SU-DHL-6 (cell line): Measurements from ENCODE around the gene BANP.

Experiments
- H2AFZ ChIP-seq: fragments of 200-600 bp; sonication (generic); 2 replicates; pipeline ENCODE4 v1.6.1; 2014; ENCODE audit warnings: low read depth, mild to moderate bottlenecking, moderate library complexity, mixed read lengths, antibody characterized with exemption, low read length; ENCODE audit not compliant: severe bottlenecking
- H3F3A ChIP-seq: fragments of 200-600 bp; shearing (Covaris generic); 2 replicates; pipeline ENCODE4 v1.6.0; 2016; ENCODE audit warnings: antibody characterized with exemption, mild to moderate bottlenecking; ENCODE audit not compliant: insufficient read depth
- H3K27ac ChIP-seq: fragments of 200-600 bp; sonication (generic); 2 replicates; pipeline ENCODE4 v1.5.1; 2016; ENCODE audit warnings: low read depth, mild to moderate bottlenecking, low read length, moderate library complexity, mixed read lengths
- H3K27me3 ChIP-seq: fragments of 200-600 bp; sonication (generic), shearing (Covaris generic); 2 replicates; pipeline ENCODE4 v1.6.0; 2014; ENCODE audit warnings: mild to moderate bottlenecking, low read length
- H3K36me3 ChIP-seq: fragments of 200-600 bp; sonication (generic); 2 replicates; pipeline ENCODE4 v1.6.1; 2014; ENCODE audit warnings: mild to moderate bottlenecking, low read length, mixed read lengths
- H3K4me2 ChIP-seq: fragments of 300-600, 200-600 bp; shearing (Covaris generic), sonication (generic); 2 replicates; pipeline ENCODE4 v1.6.0; 2014; ENCODE audit warnings: low read length, low read depth, mild to moderate bottlenecking; ENCODE audit not compliant: poor library complexity, severe bottlenecking
- H3K4me3 ChIP-seq: fragments of 200-600 bp; sonication (generic); 2 replicates; pipeline ENCODE4 v1.5.1; 2014; ENCODE audit warnings: antibody characterized with exemption, low read length, mild to moderate bottlenecking, mixed read lengths; ENCODE audit not compliant: insufficient read depth, poor library complexity, severe bottlenecking
- H3K79me2 ChIP-seq: fragments of 200-600 bp; sonication (generic); 2 replicates; pipeline ENCODE4 v1.6.1; 2014; ENCODE audit warnings: mild to moderate bottlenecking, low read length, moderate library complexity; ENCODE audit not compliant: insufficient read depth
- H3K9ac ChIP-seq: fragments of 200-600 bp; sonication (generic); 2 replicates; pipeline ENCODE4 v1.7.0; 2014; ENCODE audit warnings: mild to moderate bottlenecking, low read length
- H3K9me2 ChIP-seq: fragments of 200-600 bp; sonication (generic); replicated peaks from 2 replicates; pipeline ENCODE4 v1.6.1; 2014; ENCODE audit warnings: low read length; ENCODE audit not compliant: insufficient read depth
- H3K9me3 ChIP-seq: fragments of 200-600 bp; sonication (generic); 2 replicates; pipeline ENCODE4 v1.6.1; 2014; ENCODE audit warnings: low read length, mixed read lengths; ENCODE audit not compliant: insufficient read depth
- H4K20me1 ChIP-seq: fragments of 200-600 bp; sonication (generic); 2 replicates; pipeline ENCODE4 v1.6.1; 2014; ENCODE audit warnings: low read depth, mild to moderate bottlenecking, antibody characterized with exemption, low read length, moderate library complexity, mixed read lengths
- CTCF ChIP-seq: fragments of 200-600 bp; sonication (generic); IDR thresholded peaks from one replicate; pipeline ENCODE4 v1.5.1; 2017; ENCODE audit warnings: antibody characterized with exemption, mild to moderate bottlenecking, low read length, moderate library complexity; ENCODE audit not compliant: insufficient read depth, poor library complexity, severe bottlenecking
- EZH2phosphoT487 ChIP-seq: fragments of 200-600 bp; sonication (generic), shearing (Covaris generic); conservative IDR thresholded peaks from 2 replicates; pipeline ENCODE4 v1.6.1; 2018; ENCODE audit warnings: mild to moderate bottlenecking, antibody characterized with exemption, low read length, moderate library complexity, mixed read lengths

BANP gene

GRCh38 chr16:87973717-87974116 is 22.5 kb downstream of the BANP start:
- Histone ChIP-seq H3F3A (no peaks in the 10 kb centered on the region), H3K79me2 (peaks cover 62% of the 10 kb centered on the region), H3K9me3 (no peaks in the 10 kb centered on the region; the same call in 1 of the 2 replicates), H2AFZ (no peak overlapping the region), H3K4me2 (no peak overlapping the region), H3K9me2 (no peaks in the 10 kb centered on the region), H3K27me3 (no peaks in the 10 kb centered on the region), H3K9ac (no peak overlapping the region), H3K4me3 (no peak overlapping the region), H3K36me3 (peaks cover 3% of the 10 kb centered on the region; the same call in 1 of the 2 replicates), H3K27ac (no peak overlapping the region), H4K20me1 (no peaks in the 10 kb centered on the region)
- TF ChIP-seq EZH2phosphoT487 (no peak), CTCF (no peak)

GRCh38 chr16:87974178-87974577 is 22.9 kb downstream of the BANP start:
- Histone ChIP-seq H4K20me1 (no peaks in the 10 kb centered on the region), H3K27ac (no peak overlapping the region), H3K36me3 (peaks cover 3% of the 10 kb centered on the region; the same call in 1 of the 2 replicates), H3K9me3 (no peaks in the 10 kb centered on the region; the same call in 1 of the 2 replicates), H3K4me2 (no peak overlapping the region), H3K9ac (no peak overlapping the region), H2AFZ (no peak overlapping the region), H3K9me2 (no peaks in the 10 kb centered on the region), H3K4me3 (no peak overlapping the region), H3F3A (no peaks in the 10 kb centered on the region), H3K27me3 (no peaks in the 10 kb centered on the region), H3K79me2 (peaks cover 57% of the 10 kb centered on the region)
- TF ChIP-seq EZH2phosphoT487 (no peak), CTCF (no peak)

GRCh38 chr16:87976665-87977064 is 25.4 kb downstream of the BANP start:
- H3K9me3 ChIP-seq = no peaks in the 10 kb centered on the region; the same call in 1 of the 2 replicates
- H3K4me3 ChIP-seq = no peak overlapping the region
- H3K27ac ChIP-seq = no peak overlapping the region
- TF ChIP-seq EZH2phosphoT487 = no peak
- no peak for TF ChIP-seq CTCF
- H3K9me2 ChIP-seq = no peaks in the 10 kb centered on the region
- H3K36me3 ChIP-seq = no peaks in the 10 kb centered on the region
- no peak overlapping the region for H2AFZ ChIP-seq
- no peaks in the 10 kb centered on the region for H4K20me1 ChIP-seq
- no peak overlapping the region for H3K4me2 ChIP-seq
- peaks cover 33% of the 10 kb centered on the region for H3K79me2 ChIP-seq
- H3K9ac ChIP-seq = no peak overlapping the region
- H3K27me3 ChIP-seq = no peaks in the 10 kb centered on the region
- no peaks in the 10 kb centered on the region for H3F3A ChIP-seq
